Stomach (tissue), 9 donors: Measurements from ENCODE around the gene ZC3H13. TPM values are rescaled to one million over a fixed set of nuclear protein-coding genes. Genes with fewer than 3 reads are reported as not detected.
A peak's percentile ranks its signal among the peaks of the same experiment; 100 is the strongest.

ENCODE experiments used
- DNase-seq, 2 donors: peaks; one replicate each; pipeline versions ENCODE4 v3.0.0 to v3.0.0-alpha.2; 2013 to 2019
- H3K27ac ChIP-seq, 5 donors: fragments of 200-600 bp in 4 of 5; sonication (generic) in 4 of 5; one replicate each; pipeline ENCODE4 v1.5.1; 2013 to 2019; ENCODE audit warnings: mild to moderate bottlenecking in 1 of 5, moderate library complexity in 1 of 5
- H3K27me3 ChIP-seq, 3 donors: fragments of 200-600 bp; sonication (generic); one replicate each; pipeline ENCODE4 v1.5.1; 2017 to 2019; ENCODE audit warnings: mixed run types in 1 of 3
- H3K36me3 ChIP-seq, 4 donors: fragments of 200-600 bp; sonication (generic); 1 replicate in 3 of 4; 2 replicates in 1 of 4; pipeline ENCODE4 v1.5.1; 2016 to 2019
- H3K4me1 ChIP-seq, 4 donors: fragments of 200-600 bp; sonication (generic); one replicate each; pipeline ENCODE4 v1.5.1; 2016 to 2019
- H3K4me3 ChIP-seq, 4 donors: fragments of 200-600 bp; sonication (generic) in 3 of 4; one replicate each; pipeline ENCODE4 v1.5.1; 2016 to 2019; ENCODE audit warnings: mild to moderate bottlenecking in 1 of 4
- H3K9me3 ChIP-seq, 4 donors: fragments of 200-600 bp; sonication (generic); one replicate each; pipeline ENCODE4 v1.5.1; 2016 to 2019
- EP300 ChIP-seq: sonication (generic); formaldehyde crosslinking; IDR thresholded peaks from one replicate; pipeline ENCODE4 v1.6.1; 2017; ENCODE audit warnings: antibody characterized with exemption
- POLR2A ChIP-seq, 4 donors: fragments of 450-650 bp; IDR thresholded peaks; one replicate each; pipeline ENCODE4 v1.6.1; 2016; ENCODE audit warnings: antibody characterized with exemption in 4 of 4, control low read depth in 2 of 4, mild to moderate bottlenecking in 1 of 4, moderate library complexity in 1 of 4
- POLR2AphosphoS5 ChIP-seq, 3 donors: sonication (generic); formaldehyde crosslinking; IDR thresholded peaks; one replicate each; pipeline ENCODE4 v1.6.1; 2016; ENCODE audit warnings: antibody characterized with exemption in 3 of 3
- WGBS, 5 donors: extraction: QIAGEN DNeasy Blood & Tissue Kit in 3 of 5; methylation state at CpG; one replicate each; pipeline versions ENCODE4 v1.1.5 to v1.1.7; 2013 to 2018; 5-methylcytosine and 5-hydroxymethylcytosine counted together
- intact Hi-C: fragments of 100-400 bp; cut with DNase I; formaldehyde crosslinking; loops from one replicate; pipeline ENCODE4 v1.15.1; 2023; ENCODE audit warnings: low total_unique reads
- polyA plus RNA-seq, 3 donors: library from polyadenylated mRNA; stranded (reverse); fragments of 200-250 nt; gene quantifications; one replicate each; pipeline ENCODE4 v1.2.3, GENCODE V29; 2013
- total RNA-seq, 5 donors: library from RNA; depleted of rRNA; stranded (reverse); fragments of >200 nt; gene quantifications; one replicate each; pipeline versions ENCODE4 v1.1.0 to v1.2.3, GENCODE V29; 2014 to 2016
- TF ChIP-seq, protein P1 (sequence below), 7 experiments: fragments of 450-650 bp in 4 of 7; fragments of 200-600 bp in 3 of 7; sonication (generic) in 3 of 7; IDR thresholded peaks; one replicate each; pipeline ENCODE4 v1.5.1; 2016 to 2019; ENCODE audit warnings: antibody characterized with exemption in 7 of 7, control low read depth in 2 of 7, mild to moderate bottlenecking in 1 of 7
- donor health status: healthy with polysubstance abuse.
- donor health status: Bipolar disorder and iron deficiency.
- donor health status: healthy.

ZC3H13 gene
- total and polyA plus RNA-seq, 8 donors = 8.5 to 67.1 (median 14.2) TPM

DNA sequence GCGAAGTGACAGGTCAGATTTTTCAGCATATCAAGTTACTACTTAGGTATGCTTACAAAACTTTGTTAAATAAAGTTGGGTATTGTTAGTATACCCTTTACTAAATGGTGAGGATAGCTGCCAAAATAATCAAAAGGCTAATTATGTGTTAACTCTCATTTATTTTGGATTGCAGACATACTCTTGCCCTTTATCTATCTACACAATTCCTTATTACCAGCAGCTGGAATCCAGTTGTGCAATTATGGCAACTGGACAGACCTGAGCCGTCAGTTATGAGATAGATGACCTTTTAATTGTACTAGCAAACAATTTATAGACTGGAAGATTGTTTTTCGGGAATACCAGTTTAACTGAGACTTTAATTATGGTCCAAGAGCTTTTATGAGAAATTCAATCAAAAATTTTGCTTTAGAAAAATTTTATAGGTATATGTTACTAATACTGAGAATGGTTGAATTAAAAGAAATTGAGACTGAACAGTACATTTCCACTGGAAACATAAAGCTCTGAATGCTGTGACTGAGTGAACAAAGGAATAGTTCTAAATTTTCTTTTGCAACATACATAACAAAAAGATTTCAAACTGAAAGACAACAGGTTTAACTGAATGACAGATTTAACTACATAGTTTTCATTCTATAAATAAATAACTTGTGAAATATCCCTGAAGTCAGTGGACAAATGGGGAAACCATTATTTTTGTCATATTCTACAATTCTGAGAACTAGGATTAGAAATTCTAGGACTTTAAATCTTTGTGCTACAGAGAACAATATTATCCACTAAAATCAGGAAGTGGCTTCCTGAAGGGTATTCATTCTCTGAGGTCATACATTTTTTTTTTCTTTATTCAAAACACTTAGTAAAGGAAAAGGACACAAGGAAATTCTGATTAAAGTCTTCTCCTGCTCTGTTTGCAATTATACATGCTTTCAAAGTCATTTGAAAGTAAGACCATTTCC, 97.4 kb downstream of the ZC3H13 start:
- Histone ChIP-seq H3K4me3 (no peak overlapping the region), H3K36me3 (peaks cover 0 to 53% (median 39%) of the 10 kb centered on the region in 4 donors), H3K27ac (no peak overlapping the region), H3K9me3 (no peaks in the 10 kb centered on the region), H3K27me3 (no peaks in the 10 kb centered on the region), H3K4me1 (peaks cover 0 to 5% (median 0%) of the 10 kb centered on the region in 4 donors)
- intact Hi-C loops = no loop called here
- 46 to 78% (median 62%) methylated on average over 3 of the region's 3 CpGs for WGBS, 5 donors
- TF ChIP-seq POLR2AphosphoS5 (IDR thresholded peaks at IDR 0.05) (no peak), EP300 (no peak), POLR2A (IDR thresholded peaks at IDR 0.05) (no peak)
- TF ChIP-seq, protein P1, sequence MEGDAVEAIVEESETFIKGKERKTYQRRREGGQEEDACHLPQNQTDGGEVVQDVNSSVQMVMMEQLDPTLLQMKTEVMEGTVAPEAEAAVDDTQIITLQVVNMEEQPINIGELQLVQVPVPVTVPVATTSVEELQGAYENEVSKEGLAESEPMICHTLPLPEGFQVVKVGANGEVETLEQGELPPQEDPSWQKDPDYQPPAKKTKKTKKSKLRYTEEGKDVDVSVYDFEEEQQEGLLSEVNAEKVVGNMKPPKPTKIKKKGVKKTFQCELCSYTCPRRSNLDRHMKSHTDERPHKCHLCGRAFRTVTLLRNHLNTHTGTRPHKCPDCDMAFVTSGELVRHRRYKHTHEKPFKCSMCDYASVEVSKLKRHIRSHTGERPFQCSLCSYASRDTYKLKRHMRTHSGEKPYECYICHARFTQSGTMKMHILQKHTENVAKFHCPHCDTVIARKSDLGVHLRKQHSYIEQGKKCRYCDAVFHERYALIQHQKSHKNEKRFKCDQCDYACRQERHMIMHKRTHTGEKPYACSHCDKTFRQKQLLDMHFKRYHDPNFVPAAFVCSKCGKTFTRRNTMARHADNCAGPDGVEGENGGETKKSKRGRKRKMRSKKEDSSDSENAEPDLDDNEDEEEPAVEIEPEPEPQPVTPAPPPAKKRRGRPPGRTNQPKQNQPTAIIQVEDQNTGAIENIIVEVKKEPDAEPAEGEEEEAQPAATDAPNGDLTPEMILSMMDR (IDR thresholded peaks at IDR 0.05) = no peak
- DNase-seq = peak in 1 of 2 donors; percentile 14

DNA sequence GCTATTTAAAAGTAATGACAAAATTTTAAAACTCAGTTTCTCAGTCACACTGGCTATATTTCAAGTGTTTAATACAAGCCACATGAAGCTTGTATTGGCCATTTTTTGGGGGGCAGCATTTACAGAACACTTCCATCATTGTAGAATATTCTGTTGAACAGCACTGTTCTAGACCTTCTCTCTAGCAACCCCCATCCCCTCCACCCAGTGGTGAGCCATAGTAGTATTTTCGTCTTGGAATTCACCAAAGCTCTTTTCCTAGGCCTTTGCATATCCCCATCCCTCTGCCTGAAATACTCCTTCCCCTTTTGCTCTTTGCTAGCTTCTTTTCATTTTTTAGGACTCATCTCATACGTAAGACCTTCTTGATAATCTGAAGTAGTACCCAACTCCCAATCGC, 99.5 kb downstream of the ZC3H13 start:
- TF ChIP-seq, protein P1 (IDR thresholded peaks at IDR 0.05) = no peak
- TF ChIP-seq POLR2AphosphoS5 (IDR thresholded peaks at IDR 0.05) = no peak
- H3K36me3 ChIP-seq = peaks cover 0 to 33% (median 25%) of the 10 kb centered on the region in 4 donors
- H3K9me3 ChIP-seq = no peaks in the 10 kb centered on the region
- 90 to 98% (median 96%) methylated on average over 3 of the region's 3 CpGs for WGBS, 5 donors
- DNase-seq = no peak
- H3K27ac ChIP-seq = no peak overlapping the region
- H3K4me1 ChIP-seq = peaks cover 0 to 5% (median 0%) of the 10 kb centered on the region in 4 donors
- H3K4me3 ChIP-seq = no peak overlapping the region
- intact Hi-C loops = no loop called here
- no peaks in the 10 kb centered on the region for H3K27me3 ChIP-seq

DNA sequence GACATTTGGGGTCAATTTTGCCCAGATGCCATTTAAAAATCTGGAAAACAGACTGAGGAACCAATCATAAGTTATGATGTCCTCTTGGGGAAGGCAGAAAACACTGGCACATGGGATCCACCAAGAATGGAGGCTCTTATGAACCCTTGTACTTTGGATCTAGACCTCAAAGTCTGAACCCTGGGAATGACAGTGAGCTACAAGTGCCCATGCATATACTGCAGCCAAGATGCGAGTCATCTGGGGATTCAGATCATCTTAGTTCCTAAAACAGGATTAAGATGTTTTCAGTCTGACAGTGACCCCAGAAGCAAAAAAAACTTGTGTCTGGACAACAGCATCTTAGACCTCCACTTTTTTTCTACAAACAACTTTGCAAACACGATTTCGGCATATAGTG, 100.8 kb downstream of the ZC3H13 start:
- 86 to 93% (median 91%) methylated on average over 3 of the region's 3 CpGs for WGBS, 5 donors

DNA sequence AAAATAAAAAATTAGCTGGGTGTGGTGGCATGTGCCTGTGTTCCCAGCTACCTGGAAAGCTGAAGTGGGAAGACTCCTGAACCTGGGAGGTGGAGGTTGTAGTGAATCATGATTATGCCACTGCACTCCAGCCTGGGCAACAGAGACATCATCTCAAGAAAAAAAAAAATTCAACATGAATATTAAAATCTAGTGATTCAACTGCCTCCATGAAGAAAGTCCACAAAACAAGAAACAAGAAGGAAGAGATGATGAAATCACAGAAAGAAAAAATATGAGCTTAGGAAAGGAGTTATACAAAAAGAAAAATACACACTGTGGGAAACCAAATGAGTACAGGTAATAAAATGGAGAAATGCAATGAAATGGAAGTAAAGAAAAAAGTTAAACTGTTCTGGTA, 101.4 kb downstream of the ZC3H13 start:
- Histone ChIP-seq H3K4me3 (no peak overlapping the region), H3K9me3 (no peaks in the 10 kb centered on the region), H3K36me3 (peaks cover 0 to 14% (median 6%) of the 10 kb centered on the region in 4 donors), H3K27me3 (no peaks in the 10 kb centered on the region), H3K27ac (peak overlapping the region in 2 of 5 donors; percentile 40 to 63), H3K4me1 (peaks cover 0 to 5% (median 0%) of the 10 kb centered on the region in 4 donors)
- intact Hi-C loops = no loop called here
- DNase-seq = no peak
- TF ChIP-seq, protein P1 (IDR thresholded peaks at IDR 0.05) = no peak
- TF ChIP-seq EP300 (no peak), POLR2A (IDR thresholded peaks at IDR 0.05) (no peak), POLR2AphosphoS5 (IDR thresholded peaks at IDR 0.05) (no peak)

More for the DNA sequence above, 100.8 kb downstream of the ZC3H13 start:
- Histone ChIP-seq H3K36me3 (peaks cover 0 to 19% (median 12%) of the 10 kb centered on the region in 4 donors), H3K4me3 (no peak overlapping the region), H3K4me1 (peaks cover 0 to 5% (median 0%) of the 10 kb centered on the region in 4 donors), H3K27me3 (no peaks in the 10 kb centered on the region), H3K27ac (no peak overlapping the region), H3K9me3 (no peaks in the 10 kb centered on the region)
- intact Hi-C loops = no loop called here
- TF ChIP-seq, protein P1 (IDR thresholded peaks at IDR 0.05) = no peak
- TF ChIP-seq POLR2A (IDR thresholded peaks at IDR 0.05) = no peak
- no peak for TF ChIP-seq POLR2AphosphoS5 (IDR thresholded peaks at IDR 0.05)
- TF ChIP-seq EP300 = no peak
- DNase-seq = no peak
